ENCODE data around the gene IFNL4. TPM values are rescaled to one million over a fixed set of nuclear protein-coding genes. Genes with fewer than 3 reads are reported as not detected.
"Not testable (repeated sequence)": the region's sequence is repeated elsewhere in the genome, so short reads cannot be mapped to it uniquely, and the experiment has no call there.

The IFNL4 gene
- total RNA-seq, 1 donor from 2014 or later, result not detected

GRCh38 chr19:39275578-39275977 lies 26.9 kb upstream of the IFNL4 start:
- H3K27ac Mint-ChIP-seq (ENCODE audit: unreplicated experiment), result no peak overlapping the region
- Histone ChIP-seq H3K4me2 (ENCODE audit: low read length) (no peak overlapping the region), H4K20me1 (ENCODE audit: insufficient read depth, low read length) (no peaks in the 10 kb centered on the region), H3K79me2 (ENCODE audit: insufficient read depth, low read length) (no peaks in the 10 kb centered on the region), H3K9me3 (ENCODE audit: insufficient read depth, low read depth, low read length) (no peaks in the 10 kb centered on the region), H3K9ac (ENCODE audit: low read length) (no peak overlapping the region), H3K4me1 (ENCODE audit: insufficient read depth, low read length) (no peaks in the 10 kb centered on the region), H2AFZ (ENCODE audit: low read depth, low read length) (no peak overlapping the region), H3K27ac (ENCODE audit: low read depth, low read length) (no peak overlapping the region), H3K36me3 (ENCODE audit: insufficient read depth, low read length) (no peaks in the 10 kb centered on the region), H3K27me3 (ENCODE audit: insufficient read depth, low read length) (peaks cover 9% of the 10 kb centered on the region), H3K4me3 (ENCODE audit: insufficient read depth, low read depth, low read length) (no peak overlapping the region)
- H3K9me3 Mint-ChIP-seq (ENCODE audit: unreplicated experiment), result peaks cover 3% of the 10 kb centered on the region
- TF ChIP-seq EZH2 (IDR thresholded peaks at IDR 0.05; ENCODE audit: insufficient read depth, low read length) (no peak), CTCF (IDR thresholded peaks at IDR 0.05; ENCODE audit: insufficient read depth, low read depth, low read length) (no peak)
- H3K4me1 Mint-ChIP-seq (ENCODE audit: low read depth, unreplicated experiment), result peaks cover 2% of the 10 kb centered on the region
- FAIRE-seq (no peak), DNase-seq (ENCODE audit: low read depth) (no peak)
- peaks cover 41% of the 10 kb centered on the region for H3K27me3 Mint-ChIP-seq (ENCODE audit: low read depth, unreplicated experiment)
- peaks cover 3% of the 10 kb centered on the region for H3K36me3 Mint-ChIP-seq (ENCODE audit: low read depth, unreplicated experiment)
- no peak overlapping the region for H3K4me3 Mint-ChIP-seq (ENCODE audit: unreplicated experiment)

GRCh38 chr19:39273859-39274258 lies 25.2 kb upstream of the IFNL4 start:
- not testable (repeated sequence) for H3K9me3 ChIP-seq (ENCODE audit: insufficient read depth, low read depth, low read length); H3K27ac Mint-ChIP-seq (ENCODE audit: unreplicated experiment); H3K36me3 ChIP-seq (ENCODE audit: insufficient read depth, low read length); H3K4me2 ChIP-seq (ENCODE audit: low read length); H3K36me3 Mint-ChIP-seq (ENCODE audit: low read depth, unreplicated experiment); H3K4me1 ChIP-seq (ENCODE audit: insufficient read depth, low read length); DNase-seq (ENCODE audit: low read depth); H3K27ac ChIP-seq (ENCODE audit: low read depth, low read length); FAIRE-seq; H3K4me1 Mint-ChIP-seq (ENCODE audit: low read depth, unreplicated experiment); H4K20me1 ChIP-seq (ENCODE audit: insufficient read depth, low read length); H3K4me3 ChIP-seq (ENCODE audit: insufficient read depth, low read depth, low read length); H3K4me3 Mint-ChIP-seq (ENCODE audit: unreplicated experiment); H3K9ac ChIP-seq (ENCODE audit: low read length); H3K79me2 ChIP-seq (ENCODE audit: insufficient read depth, low read length); H2AFZ ChIP-seq (ENCODE audit: low read depth, low read length); H3K9me3 Mint-ChIP-seq (ENCODE audit: unreplicated experiment)
- peaks cover 51% of the 10 kb centered on the region for H3K27me3 Mint-ChIP-seq (ENCODE audit: low read depth, unreplicated experiment)
- peaks cover 11% of the 10 kb centered on the region for H3K27me3 ChIP-seq (ENCODE audit: insufficient read depth, low read length)

GRCh38 chr19:39270036-39270871 lies 21.6 kb upstream of the IFNL4 start:
- H3K27ac Mint-ChIP-seq (ENCODE audit: unreplicated experiment), result no peak overlapping the region
- FAIRE-seq, result no peak
- H3K36me3 Mint-ChIP-seq (ENCODE audit: low read depth, unreplicated experiment), result no peaks in the 10 kb centered on the region
- Histone ChIP-seq H3K27me3 (ENCODE audit: insufficient read depth, low read length) (peaks cover 10% of the 10 kb centered on the region), H3K79me2 (ENCODE audit: insufficient read depth, low read length) (no peaks in the 10 kb centered on the region), H3K9ac (ENCODE audit: low read length) (no peak overlapping the region), H4K20me1 (ENCODE audit: insufficient read depth, low read length) (no peaks in the 10 kb centered on the region), H3K9me3 (ENCODE audit: insufficient read depth, low read depth, low read length) (no peaks in the 10 kb centered on the region), H3K4me3 (ENCODE audit: insufficient read depth, low read depth, low read length) (no peak overlapping the region), H3K4me1 (ENCODE audit: insufficient read depth, low read length) (no peaks in the 10 kb centered on the region), H3K4me2 (ENCODE audit: low read length) (no peak overlapping the region), H2AFZ (ENCODE audit: low read depth, low read length) (no peak overlapping the region), H3K27ac (ENCODE audit: low read depth, low read length) (no peak overlapping the region), H3K36me3 (ENCODE audit: insufficient read depth, low read length) (no peaks in the 10 kb centered on the region)
- H3K4me1 Mint-ChIP-seq (ENCODE audit: low read depth, unreplicated experiment), result no peaks in the 10 kb centered on the region
- no peaks in the 10 kb centered on the region for H3K9me3 Mint-ChIP-seq (ENCODE audit: unreplicated experiment)
- DNase-seq (ENCODE audit: low read depth), result no peak
- TF ChIP-seq EZH2 (IDR thresholded peaks at IDR 0.05; ENCODE audit: insufficient read depth, low read length) (no peak), CTCF (IDR thresholded peaks at IDR 0.05; ENCODE audit: insufficient read depth, low read depth, low read length) (no peak)
- H3K27me3 Mint-ChIP-seq (ENCODE audit: low read depth, unreplicated experiment), result peaks cover 43% of the 10 kb centered on the region
- H3K4me3 Mint-ChIP-seq (ENCODE audit: unreplicated experiment), result no peak overlapping the region

GRCh38 chr19:39269369-39269768 lies 20.7 kb upstream of the IFNL4 start:
- FAIRE-seq; DNase-seq (ENCODE audit: low read depth); H3K9me3 Mint-ChIP-seq (ENCODE audit: unreplicated experiment); H3K4me1 ChIP-seq (ENCODE audit: insufficient read depth, low read length); H3K36me3 ChIP-seq (ENCODE audit: insufficient read depth, low read length); H3K4me3 Mint-ChIP-seq (ENCODE audit: unreplicated experiment); H4K20me1 ChIP-seq (ENCODE audit: insufficient read depth, low read length); H3K79me2 ChIP-seq (ENCODE audit: insufficient read depth, low read length); H3K4me3 ChIP-seq (ENCODE audit: insufficient read depth, low read depth, low read length); H3K4me2 ChIP-seq (ENCODE audit: low read length); H3K4me1 Mint-ChIP-seq (ENCODE audit: low read depth, unreplicated experiment); H3K9ac ChIP-seq (ENCODE audit: low read length); H3K27ac Mint-ChIP-seq (ENCODE audit: unreplicated experiment); H3K9me3 ChIP-seq (ENCODE audit: insufficient read depth, low read depth, low read length); H2AFZ ChIP-seq (ENCODE audit: low read depth, low read length); H3K27ac ChIP-seq (ENCODE audit: low read depth, low read length); H3K36me3 Mint-ChIP-seq (ENCODE audit: low read depth, unreplicated experiment): not testable (repeated sequence)
- peaks cover 50% of the 10 kb centered on the region for H3K27me3 Mint-ChIP-seq (ENCODE audit: low read depth, unreplicated experiment)
- peaks cover 19% of the 10 kb centered on the region for H3K27me3 ChIP-seq (ENCODE audit: insufficient read depth, low read length)

All from astrocyte (in vitro differentiated cells and primary cell).